ENCODE data around the gene CEACAM16. TPM values are rescaled to one million over a fixed set of nuclear protein-coding genes. Genes with fewer than 3 reads are reported as not detected.
"Not testable (repeated sequence)": the region's sequence is repeated elsewhere in the genome, so short reads cannot be mapped to it uniquely, and the experiment has no call there.

CEACAM16 gene
- polyA plus RNA-seq, 1 donor, result not detected

- DNase-seq, result no peak
- WGBS (ENCODE audit: insufficient coverage, low lambda C conversion rate), result no CpG with 5 or more reads among the region's 28 CpGs
- Histone ChIP-seq H3K9me3 (ENCODE audit: control insufficient read depth, low read depth, low read length) (no peaks in the 10 kb centered on the region), H3K4me1 (ENCODE audit: control insufficient read depth, insufficient read depth, low read length) (no peaks in the 10 kb centered on the region), H3K36me3 (ENCODE audit: control insufficient read depth, insufficient read depth, low read length) (no peaks in the 10 kb centered on the region), H3K27ac (ENCODE audit: low read length) (no peak overlapping the region), H3K4me3 (ENCODE audit: low read length) (no peak overlapping the region), H3K27me3 (ENCODE audit: control insufficient read depth, insufficient read depth, low read length) (no peaks in the 10 kb centered on the region)
These were observed 4.6 kb downstream of the CEACAM16 start for GRCh38 chr19:44703336-44704078.

GRCh38 chr19:44704982-44705381 lies 6.0 kb downstream of the CEACAM16 start:
- H3K36me3 ChIP-seq (ENCODE audit: control insufficient read depth, insufficient read depth, low read length), result no peaks in the 10 kb centered on the region
- no peak overlapping the region for H3K4me3 ChIP-seq (ENCODE audit: low read length)
- H3K9me3 ChIP-seq (ENCODE audit: control insufficient read depth, low read depth, low read length), result no peaks in the 10 kb centered on the region
- no peaks in the 10 kb centered on the region for H3K27me3 ChIP-seq (ENCODE audit: control insufficient read depth, insufficient read depth, low read length)
- H3K27ac ChIP-seq (ENCODE audit: low read length), result no peak overlapping the region
- no CpG with 5 or more reads among the region's 1 CpG for WGBS (ENCODE audit: insufficient coverage, low lambda C conversion rate)
- DNase-seq, result no peak
- H3K4me1 ChIP-seq (ENCODE audit: control insufficient read depth, insufficient read depth, low read length), result no peaks in the 10 kb centered on the region

GRCh38 chr19:44705502-44706010 lies 6.6 kb downstream of the CEACAM16 start:
- H3K36me3 ChIP-seq (ENCODE audit: control insufficient read depth, insufficient read depth, low read length), result no peaks in the 10 kb centered on the region
- no peak for DNase-seq
- H3K4me3 ChIP-seq (ENCODE audit: low read length), result no peak overlapping the region
- H3K27me3 ChIP-seq (ENCODE audit: control insufficient read depth, insufficient read depth, low read length), result no peaks in the 10 kb centered on the region
- no peak overlapping the region for H3K27ac ChIP-seq (ENCODE audit: low read length)
- no CpG with 5 or more reads among the region's 12 CpGs for WGBS (ENCODE audit: insufficient coverage, low lambda C conversion rate)
- H3K4me1 ChIP-seq (ENCODE audit: control insufficient read depth, insufficient read depth, low read length), result no peaks in the 10 kb centered on the region
- H3K9me3 ChIP-seq (ENCODE audit: control insufficient read depth, low read depth, low read length), result no peaks in the 10 kb centered on the region

- no peaks in the 10 kb centered on the region for H3K9me3 ChIP-seq (ENCODE audit: control insufficient read depth, low read depth, low read length)
- DNase-seq, result no peak
- H3K27ac ChIP-seq (ENCODE audit: low read length), result no peak overlapping the region
- H3K4me3 ChIP-seq (ENCODE audit: low read length), result no peak overlapping the region
- no peaks in the 10 kb centered on the region for H3K4me1 ChIP-seq (ENCODE audit: control insufficient read depth, insufficient read depth, low read length)
- H3K27me3 ChIP-seq (ENCODE audit: control insufficient read depth, insufficient read depth, low read length), result no peaks in the 10 kb centered on the region
- H3K36me3 ChIP-seq (ENCODE audit: control insufficient read depth, insufficient read depth, low read length), result no peaks in the 10 kb centered on the region
- no CpG with 5 or more reads among the region's 6 CpGs for WGBS (ENCODE audit: insufficient coverage, low lambda C conversion rate)
These were observed 7.7 kb downstream of the CEACAM16 start for GRCh38 chr19:44706506-44707236.

- no peak overlapping the region for H3K4me3 ChIP-seq (ENCODE audit: low read length)
- H3K27me3 ChIP-seq (ENCODE audit: control insufficient read depth, insufficient read depth, low read length), result no peaks in the 10 kb centered on the region
- H3K9me3 ChIP-seq (ENCODE audit: control insufficient read depth, low read depth, low read length), result no peaks in the 10 kb centered on the region
- no peaks in the 10 kb centered on the region for H3K36me3 ChIP-seq (ENCODE audit: control insufficient read depth, insufficient read depth, low read length)
- H3K27ac ChIP-seq (ENCODE audit: low read length), result no peak overlapping the region
- WGBS (ENCODE audit: insufficient coverage, low lambda C conversion rate), result no CpG with 5 or more reads among the region's 20 CpGs
- no peak for DNase-seq
- H3K4me1 ChIP-seq (ENCODE audit: control insufficient read depth, insufficient read depth, low read length), result no peaks in the 10 kb centered on the region
These were observed 8.8 kb downstream of the CEACAM16 start for GRCh38 chr19:44707794-44708193.

GRCh38 chr19:44708940-44709339 lies 10.0 kb downstream of the CEACAM16 start:
- H3K4me1 ChIP-seq (ENCODE audit: control insufficient read depth, insufficient read depth, low read length), result no peaks in the 10 kb centered on the region
- no peak for DNase-seq
- no peaks in the 10 kb centered on the region for H3K36me3 ChIP-seq (ENCODE audit: control insufficient read depth, insufficient read depth, low read length)
- no peaks in the 10 kb centered on the region for H3K9me3 ChIP-seq (ENCODE audit: control insufficient read depth, low read depth, low read length)
- WGBS (ENCODE audit: insufficient coverage, low lambda C conversion rate), result no CpG with 5 or more reads among the region's 5 CpGs
- H3K27ac ChIP-seq (ENCODE audit: low read length), result no peak overlapping the region
- no peak overlapping the region for H3K4me3 ChIP-seq (ENCODE audit: low read length)
- no peaks in the 10 kb centered on the region for H3K27me3 ChIP-seq (ENCODE audit: control insufficient read depth, insufficient read depth, low read length)

GRCh38 chr19:44709434-44710266 lies 10.7 kb downstream of the CEACAM16 start:
- H3K36me3 ChIP-seq (ENCODE audit: control insufficient read depth, insufficient read depth, low read length); H3K9me3 ChIP-seq (ENCODE audit: control insufficient read depth, low read depth, low read length); H3K4me1 ChIP-seq (ENCODE audit: control insufficient read depth, insufficient read depth, low read length); H3K27ac ChIP-seq (ENCODE audit: low read length); H3K27me3 ChIP-seq (ENCODE audit: control insufficient read depth, insufficient read depth, low read length); DNase-seq; H3K4me3 ChIP-seq (ENCODE audit: low read length): not testable (repeated sequence)
- no CpG with 5 or more reads among the region's 4 CpGs for WGBS (ENCODE audit: insufficient coverage, low lambda C conversion rate)

GRCh38 chr19:44710483-44710882 lies 11.5 kb downstream of the CEACAM16 start:
- no peak for DNase-seq
- Histone ChIP-seq H3K27ac (ENCODE audit: low read length) (no peak overlapping the region), H3K27me3 (ENCODE audit: control insufficient read depth, insufficient read depth, low read length) (no peaks in the 10 kb centered on the region), H3K4me1 (ENCODE audit: control insufficient read depth, insufficient read depth, low read length) (no peaks in the 10 kb centered on the region), H3K9me3 (ENCODE audit: control insufficient read depth, low read depth, low read length) (peaks cover 6% of the 10 kb centered on the region), H3K36me3 (ENCODE audit: control insufficient read depth, insufficient read depth, low read length) (no peaks in the 10 kb centered on the region), H3K4me3 (ENCODE audit: low read length) (no peak overlapping the region)
- no CpG with 5 or more reads among the region's 14 CpGs for WGBS (ENCODE audit: insufficient coverage, low lambda C conversion rate)

- Histone ChIP-seq H3K9me3 (ENCODE audit: control insufficient read depth, low read depth, low read length) (peaks cover 6% of the 10 kb centered on the region), H3K4me1 (ENCODE audit: control insufficient read depth, insufficient read depth, low read length) (no peaks in the 10 kb centered on the region), H3K27me3 (ENCODE audit: control insufficient read depth, insufficient read depth, low read length) (no peaks in the 10 kb centered on the region), H3K36me3 (ENCODE audit: control insufficient read depth, insufficient read depth, low read length) (no peaks in the 10 kb centered on the region), H3K27ac (ENCODE audit: low read length) (no peak overlapping the region), H3K4me3 (ENCODE audit: low read length) (no peak overlapping the region)
- DNase-seq, result no peak
- no CpG with 5 or more reads among the region's 4 CpGs for WGBS (ENCODE audit: insufficient coverage, low lambda C conversion rate)
These were observed 14.0 kb downstream of the CEACAM16 start for GRCh38 chr19:44712864-44713515.

Data from large intestine (tissue), 3 donors.